LoVo (cell line): Measurements from ENCODE around the gene CLOCK.
A peak's percentile ranks its signal among the peaks of the same experiment; 100 is the strongest.

ENCODE experiments used
- DNase-seq: peaks from one replicate; pipeline ENCODE4 v3.0.0-alpha.2; 2016; ENCODE audit warnings: low spot score

The CLOCK gene

DNA sequence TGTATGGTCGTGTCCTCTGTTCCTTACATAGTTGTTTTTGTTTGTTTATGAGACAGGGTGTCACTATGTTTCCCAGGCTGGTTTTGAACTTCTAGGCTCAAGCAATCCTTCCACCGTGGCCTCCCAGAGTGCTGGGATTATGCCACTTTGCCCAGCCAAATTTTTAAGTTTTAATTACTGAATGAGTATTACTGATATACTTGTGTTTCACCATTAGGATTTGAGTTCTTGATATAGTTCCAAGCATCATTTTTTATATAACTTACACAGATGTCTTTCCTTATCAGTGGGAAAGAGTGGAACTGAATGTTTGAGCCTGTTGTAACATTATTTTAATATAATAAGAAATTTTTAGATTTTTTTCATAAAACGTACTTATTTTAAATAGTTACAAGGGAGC, 130.5 kb downstream of the CLOCK start:
- no peak for DNase-seq

DNA sequence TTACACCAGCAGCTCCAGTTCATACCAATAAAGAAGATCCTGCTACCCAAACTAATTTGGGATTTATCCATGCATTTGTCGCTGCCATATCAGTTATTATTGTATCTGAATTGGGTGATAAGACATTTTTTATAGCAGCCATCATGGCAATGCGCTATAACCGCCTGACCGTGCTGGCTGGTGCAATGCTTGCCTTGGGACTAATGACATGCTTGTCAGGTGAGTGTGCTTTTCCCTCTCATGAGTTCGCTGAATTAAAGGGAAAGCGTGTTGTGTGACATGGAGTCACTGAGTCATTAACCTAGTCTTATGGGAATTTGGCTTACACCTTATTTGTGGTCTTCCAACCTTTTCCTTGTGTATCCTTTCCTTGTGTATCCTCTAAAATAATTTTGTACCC, 135.1 kb downstream of the CLOCK start:
- DNase-seq: no peak

DNA sequence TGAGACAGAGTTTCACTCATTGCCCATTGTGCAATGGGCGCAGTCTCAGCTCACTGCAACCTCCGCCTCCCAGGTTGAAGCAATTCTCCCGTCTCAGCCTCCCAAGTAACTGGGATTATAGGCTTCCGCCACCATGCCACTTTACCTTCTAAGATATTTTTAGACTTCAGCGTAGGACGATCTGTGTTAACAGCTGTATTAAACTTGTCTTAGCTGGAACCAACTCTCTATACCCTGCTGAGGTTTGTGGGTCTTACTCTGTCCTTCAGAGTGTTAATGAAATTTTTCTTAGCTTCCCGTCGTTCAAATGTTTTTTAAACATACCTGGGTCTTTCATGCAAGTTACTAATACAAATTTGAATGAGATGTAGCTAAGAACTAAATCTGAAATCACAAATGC, 136.3 kb downstream of the CLOCK start:
- DNase-seq: no peak

DNA sequence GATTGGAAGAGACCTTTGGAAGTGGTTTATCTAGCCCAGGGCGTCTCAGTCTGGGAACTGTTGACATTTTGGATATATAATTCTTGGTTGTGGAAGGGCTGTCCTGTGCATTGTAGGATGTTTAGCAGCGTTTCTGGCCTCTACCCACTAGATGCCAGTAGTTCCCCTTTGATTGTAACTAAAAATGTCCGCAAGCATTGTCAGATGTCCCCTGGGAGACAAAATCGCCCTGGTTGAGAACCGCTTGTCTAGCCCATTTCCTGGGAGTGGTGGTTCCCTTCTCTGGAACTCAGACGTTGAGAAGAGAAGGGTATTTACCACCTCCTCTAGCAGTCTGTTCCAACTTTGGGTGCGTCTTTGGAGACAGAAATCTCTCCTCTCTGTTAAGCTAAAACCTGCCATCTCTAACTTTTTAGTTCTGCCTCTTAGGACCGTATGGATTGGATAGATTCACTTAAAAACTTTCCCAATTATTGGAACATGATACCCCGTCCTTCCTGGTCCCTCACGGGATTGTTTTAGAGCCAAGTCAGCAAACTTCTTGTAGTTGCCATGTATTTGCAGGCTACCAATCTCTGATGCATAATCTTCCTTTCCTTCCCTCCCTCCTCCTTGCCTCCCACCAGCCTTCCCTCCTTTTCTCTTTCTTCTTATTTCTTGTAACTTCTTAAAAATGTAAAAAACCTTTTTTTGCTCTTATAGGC, 137.1 kb downstream of the CLOCK start:
- DNase-seq: no peak

GRCh38 chr4:55407764-55408163, 138.9 kb downstream of the CLOCK start:
- no peak for DNase-seq

- no peak for DNase-seq
Measured at GRCh38 chr4:55407119-55407518, 139.6 kb downstream of the CLOCK start.

- no peak for DNase-seq
Measured at GRCh38 chr4:55406545-55406944, 140.2 kb downstream of the CLOCK start.

DNA sequence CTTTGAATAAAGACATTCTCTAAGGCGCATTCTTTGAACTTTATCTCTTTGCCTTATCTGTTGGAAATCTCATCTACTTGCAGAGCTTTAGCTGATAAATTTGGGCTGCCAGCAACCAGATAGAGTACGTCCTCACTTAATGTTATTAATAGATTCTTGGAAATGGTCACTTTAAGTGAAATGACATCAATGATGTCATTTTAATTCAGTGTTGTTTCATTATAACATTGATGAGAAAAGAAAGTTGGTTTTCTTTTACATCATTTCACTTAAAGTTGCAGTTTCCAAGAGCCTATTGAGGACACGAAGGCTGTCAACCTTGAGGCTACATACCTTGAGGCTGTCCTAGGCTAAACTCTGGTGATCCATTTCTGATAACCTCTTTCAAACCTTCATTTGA, 141.6 kb downstream of the CLOCK start:
- no peak for DNase-seq

DNA sequence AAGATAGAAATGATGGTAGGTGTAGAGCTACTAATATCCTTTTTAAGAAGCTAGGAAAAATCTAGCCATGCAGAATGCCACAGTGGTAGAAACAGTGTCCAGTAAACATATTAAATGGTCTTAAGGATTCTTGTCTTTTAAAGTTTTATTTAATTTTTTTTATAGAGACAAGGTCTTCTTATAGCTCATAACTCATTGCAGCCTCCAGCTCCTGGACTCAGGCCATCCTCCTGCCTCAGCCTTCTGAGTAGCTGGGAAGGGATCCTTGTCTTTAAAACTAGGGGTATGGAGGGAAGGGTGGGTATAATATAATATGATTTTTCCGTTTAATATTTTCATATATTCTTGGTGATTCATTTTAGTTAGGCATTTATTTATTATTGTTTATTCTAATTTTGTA, 147.1 kb downstream of the CLOCK start:
- no peak for DNase-seq

DNA sequence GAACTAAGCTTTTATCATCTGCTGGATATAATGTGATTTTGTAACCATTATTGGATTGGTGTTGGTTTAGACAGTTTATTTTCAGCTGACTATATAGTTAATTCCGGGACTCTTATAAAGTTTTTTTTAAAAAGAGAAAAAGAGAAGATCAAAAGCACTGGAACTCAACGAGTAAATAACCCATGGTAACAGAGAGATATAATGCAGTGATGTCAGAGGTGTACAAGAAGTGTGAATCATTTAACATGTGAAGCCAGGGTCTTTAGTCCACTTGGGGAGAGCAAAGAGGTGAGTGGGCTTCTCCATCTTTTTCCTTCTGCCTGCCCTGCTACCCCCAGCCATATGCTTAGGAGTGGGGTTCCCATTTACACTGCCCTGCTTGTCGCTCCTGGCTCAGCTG, 147.7 kb downstream of the CLOCK start:
- no peak for DNase-seq

GRCh38 chr4:55398461-55398860, 148.2 kb downstream of the CLOCK start:
- no peak for DNase-seq

- no peak for DNase-seq
Measured at GRCh38 chr4:55397520-55398321, 149.0 kb downstream of the CLOCK start.

- DNase-seq: no peak
Measured at GRCh38 chr4:55397126-55397436, 149.6 kb downstream of the CLOCK start.

DNA sequence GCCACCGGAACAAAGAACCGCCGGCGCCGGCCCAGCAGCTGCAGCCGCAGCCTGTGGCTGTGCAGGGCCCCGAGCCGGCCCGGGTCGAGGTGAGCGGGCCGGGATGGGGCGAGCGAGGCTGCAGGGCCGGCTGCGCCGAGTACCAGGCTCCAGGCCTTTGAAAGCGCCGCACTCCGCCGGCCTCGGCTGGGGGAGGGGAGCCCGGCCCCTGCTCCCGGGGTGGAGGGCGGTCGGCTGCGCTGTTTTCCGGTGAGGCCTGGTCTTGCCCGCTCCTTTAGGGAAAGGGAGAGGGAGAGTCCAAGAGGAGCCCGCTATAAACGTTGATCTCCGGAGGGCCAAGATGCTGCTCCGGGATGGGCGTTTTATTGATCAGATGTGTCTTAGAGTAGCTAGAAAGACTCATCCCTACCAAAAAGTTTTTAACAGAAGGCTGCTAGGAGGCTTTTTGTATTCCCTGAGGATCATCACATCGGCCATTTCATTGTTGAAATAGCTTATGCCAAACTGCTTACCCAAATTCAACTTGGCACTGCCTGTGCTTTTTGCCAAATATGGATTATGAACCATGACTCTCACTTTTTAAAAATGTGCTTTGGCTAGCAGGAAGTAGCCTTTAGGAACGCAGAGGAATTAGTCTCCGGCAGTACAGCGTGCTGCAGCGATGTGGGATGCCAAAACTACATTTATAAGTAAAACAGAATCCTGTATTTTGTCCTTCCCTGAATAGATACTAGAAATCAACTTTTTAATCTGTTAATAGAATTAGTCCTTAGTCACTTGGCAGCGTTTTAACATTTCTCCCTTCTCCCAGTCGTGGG, 150.2 kb downstream of the CLOCK start:
- DNase-seq: peak; percentile 19

GRCh38 chr4:55395529-55396307, 151.0 kb downstream of the CLOCK start, which contains the start of gene TMEM165:
Gene TMEM165 (plus strand): TSS chr4:55395957. CDS start chr4:55396190, 233 bp downstream.
- DNase-seq: peak; percentile 92

DNA sequence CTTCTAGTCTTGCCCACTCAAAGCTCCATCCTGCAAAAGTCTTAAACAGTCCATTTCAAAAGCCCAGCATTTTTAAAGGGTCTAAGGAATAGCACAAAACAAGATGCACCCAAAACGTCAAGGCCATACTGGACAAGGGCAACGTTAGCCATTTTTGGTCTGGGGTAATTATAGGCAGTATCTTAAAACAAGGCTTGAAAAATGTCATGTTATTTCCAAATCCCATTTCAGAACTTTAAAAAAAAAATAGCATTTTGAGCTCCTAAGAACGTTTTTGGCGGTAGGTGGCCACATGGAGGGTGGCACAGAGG, 151.5 kb downstream of the CLOCK start:
- DNase-seq: no peak

DNA sequence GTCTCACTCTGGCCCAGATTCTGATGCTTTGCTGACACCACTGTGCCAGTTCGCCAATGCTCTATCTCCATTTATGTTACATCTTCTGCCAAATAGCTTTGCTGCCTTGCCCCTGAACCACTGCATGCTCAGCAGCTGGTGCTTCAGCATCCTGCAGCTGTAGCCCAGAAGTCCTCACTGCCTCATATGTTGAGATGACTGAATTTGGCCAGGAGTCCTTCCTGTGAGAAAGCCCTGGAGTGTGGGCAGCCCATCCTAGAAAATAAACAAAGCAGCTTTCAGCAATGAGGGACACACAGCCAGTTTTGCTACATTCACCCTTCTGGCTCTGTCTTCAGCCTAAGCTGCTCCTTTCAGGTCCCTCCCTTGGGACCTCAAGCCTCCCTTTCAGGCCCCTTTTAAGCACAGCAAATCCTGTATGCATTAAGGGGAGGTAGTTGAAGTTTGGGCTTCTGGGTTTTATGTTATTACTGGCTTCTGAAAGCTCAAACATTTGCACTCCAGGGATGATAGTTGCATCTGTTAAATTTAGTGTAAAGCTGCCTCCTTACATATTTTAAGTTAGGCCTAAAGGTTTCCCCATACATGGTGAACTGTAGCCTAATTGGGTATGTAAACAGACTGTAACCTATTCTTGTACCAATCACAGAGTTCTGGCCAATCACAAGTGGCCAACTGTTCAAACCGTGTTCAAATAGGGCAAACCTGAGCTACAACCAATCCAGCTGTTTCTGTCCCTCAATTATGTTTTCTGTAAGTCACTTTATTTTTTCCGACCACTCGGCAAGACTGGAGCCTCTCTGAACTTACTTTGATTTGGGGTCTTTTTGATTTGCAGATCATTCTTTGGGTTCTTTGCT, 153.0 kb downstream of the CLOCK start:
- DNase-seq: no peak

- no peak for DNase-seq
Measured at GRCh38 chr4:55386840-55387239, 159.9 kb downstream of the CLOCK start.

- no peak for DNase-seq
Measured at GRCh38 chr4:55386073-55386472, 160.6 kb downstream of the CLOCK start.

DNA sequence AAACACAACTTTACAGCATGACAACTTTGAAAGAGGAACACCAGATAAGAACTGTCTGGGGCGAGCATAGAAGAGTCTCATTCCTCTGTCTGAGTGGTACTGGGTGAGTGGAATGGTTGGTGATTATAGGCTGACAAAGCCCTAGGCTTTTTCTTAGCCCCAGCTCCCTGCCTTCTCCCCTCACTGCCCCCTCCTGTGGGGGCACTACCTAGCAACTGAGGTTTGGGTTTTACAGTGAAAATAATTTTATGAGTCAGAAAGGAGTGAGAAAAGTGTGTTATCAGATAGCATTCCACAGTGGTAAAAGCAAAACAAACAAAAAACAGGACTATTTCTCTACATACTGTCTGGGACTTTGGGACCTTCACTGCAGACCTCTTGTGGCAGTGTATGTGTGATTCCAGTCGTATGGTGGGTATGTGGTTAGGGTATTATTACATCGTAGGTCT, 161.5 kb downstream of the CLOCK start:
- DNase-seq: no peak

GRCh38 chr4:55382488-55383003, 164.2 kb downstream of the CLOCK start:
- DNase-seq: no peak
